ENCODE measurements around the gene DPH1.

GRCh38 chr17:2051933-2052559 lies 22.1 kb downstream of the DPH1 start:
- TF ChIP-seq ZNF214 (tag by site-specific recombination; IDR thresholded peaks at IDR 0.05; ENCODE audit: borderline replicate concordance) (no peak), CTCF (tag by site-specific recombination; IDR thresholded peaks at IDR 0.05) (no peak), SETDB1 (IDR thresholded peaks at IDR 0.05; ENCODE audit: insufficient read length, low read length) (no peak), YY1 (tag by site-specific recombination; IDR thresholded peaks at IDR 0.05) (no peak), ZBTB1 (tag by site-specific recombination; IDR thresholded peaks at IDR 0.05) (no peak), ZBTB21 (tag by site-specific recombination; IDR thresholded peaks at IDR 0.05) (no peak)

Data from HEK293 (cell line).